GM23338 (cell line): Measurements from ENCODE around the gene OARD1. TPM values are rescaled to one million over a fixed set of nuclear protein-coding genes. Genes with fewer than 3 reads are reported as not detected.

Experiments used
- ATAC-seq: fragments of 200-7000 bp; cut with Tn5 transposase; 3 replicates; pipeline ENCODE4 v1.9.1; 2020
- DNase-seq: peaks from one replicate; pipeline ENCODE4 v3.0.0-alpha.2; 2015; ENCODE audit warnings: low spot score
- H2AFZ ChIP-seq: fragments of 200-600 bp; sonication (generic); 2 replicates; pipeline ENCODE4 v1.8.0; 2016; ENCODE audit warnings: antibody characterized with exemption, mild to moderate bottlenecking, moderate library complexity
- H3F3A ChIP-seq: fragments of 200-600 bp; sonication (generic); replicated peaks from 2 replicates; pipeline ENCODE4 v1.8.0; 2017; ENCODE audit warnings: antibody characterized with exemption, mixed run types, low read depth
- H3K27ac ChIP-seq: fragments of 200-600 bp; sonication (generic); 2 replicates; pipeline ENCODE4 v1.6.1; 2016; ENCODE audit warnings: low read depth
- H3K27me3 ChIP-seq: fragments of 200-600 bp; sonication (generic); 2 replicates; pipeline ENCODE4 v1.8.0; 2016; ENCODE audit warnings: mild to moderate bottlenecking, mixed run types, moderate library complexity; ENCODE audit not compliant: insufficient read depth
- H3K36me3 ChIP-seq: fragments of 200-600 bp; sonication (generic); 2 replicates; pipeline ENCODE4 v1.8.0; 2016; ENCODE audit warnings: mild to moderate bottlenecking; ENCODE audit not compliant: insufficient read depth
- H3K4me1 ChIP-seq: fragments of 200-600 bp; sonication (generic); 2 replicates; pipeline ENCODE4 v1.8.0; 2016; ENCODE audit warnings: mild to moderate bottlenecking, moderate library complexity; ENCODE audit not compliant: insufficient read depth
- H3K4me2 ChIP-seq: fragments of 200-600 bp; sonication (generic); 2 replicates; pipeline ENCODE4 v1.7.1; 2017; ENCODE audit warnings: mixed run types
- H3K4me3 ChIP-seq: fragments of 200-600 bp; sonication (generic); 2 replicates; pipeline ENCODE4 v1.6.1; 2016; ENCODE audit warnings: mixed run types
- H3K79me2 ChIP-seq: fragments of 200-600 bp; sonication (generic); replicated peaks from 2 replicates; pipeline ENCODE4 v1.8.0; 2017; ENCODE audit warnings: mild to moderate bottlenecking; ENCODE audit not compliant: insufficient read depth
- H3K9me2 ChIP-seq: fragments of 200-600 bp; sonication (generic); 2 replicates; pipeline ENCODE4 v1.8.0; 2017; ENCODE audit not compliant: insufficient read depth
- H4K20me1 ChIP-seq: fragments of 200-600 bp; sonication (generic); replicated peaks from 2 replicates; pipeline ENCODE4 v1.8.0; 2017; ENCODE audit warnings: mild to moderate bottlenecking; ENCODE audit not compliant: insufficient read depth
- H3K27ac Mint-ChIP-seq: 2 replicates; pipeline ENCODE4 v1.8.0; 2020; ENCODE audit warnings: inconsistent platforms, mild to moderate bottlenecking, moderate library complexity, mixed read lengths
- H3K27me3 Mint-ChIP-seq: 3 replicates; pipeline ENCODE4 v1.8.0; 2022; ENCODE audit warnings: low read depth, mild to moderate bottlenecking, moderate library complexity, mixed read lengths, inconsistent platforms; ENCODE audit not compliant: insufficient read depth, poor library complexity
- H3K36me3 Mint-ChIP-seq: 3 replicates; pipeline ENCODE4 v1.8.0; 2021; ENCODE audit warnings: low read depth, mild to moderate bottlenecking, inconsistent platforms, moderate library complexity, mixed read lengths
- H3K4me1 Mint-ChIP-seq: 3 replicates; pipeline ENCODE4 v1.8.0; 2020; ENCODE audit warnings: mild to moderate bottlenecking, inconsistent platforms, mixed read lengths
- H3K4me3 Mint-ChIP-seq: 3 replicates; pipeline ENCODE4 v1.8.0; 2021; ENCODE audit warnings: moderate library complexity, mild to moderate bottlenecking, inconsistent platforms, mixed read lengths
- H3K9me3 Mint-ChIP-seq: 3 replicates; pipeline ENCODE4 v1.8.0; 2020; ENCODE audit warnings: moderate library complexity, mild to moderate bottlenecking, inconsistent platforms, mixed read lengths
- CREB1 ChIP-seq: fragments of 250-450 bp; sonication (Bioruptor Pico); IDR thresholded peaks from 2 replicates; pipeline ENCODE4 v1.5.0; 2020; ENCODE audit warnings: low read depth, mild to moderate bottlenecking, moderate library complexity
- ETS1 ChIP-seq: IDR thresholded peaks from 2 replicates; pipeline ENCODE4 v1.6.1; 2016; ENCODE audit warnings: antibody characterized with exemption
- EZH2 ChIP-seq: fragments of 200-600 bp; sonication (generic); IDR thresholded peaks from one replicate; pipeline ENCODE4 v1.8.0; 2017; ENCODE audit warnings: antibody characterized with exemption, mild to moderate bottlenecking, low read depth; ENCODE audit not compliant: unreplicated experiment
- EZH2phosphoT487 ChIP-seq: fragments of 200-600 bp; sonication (generic); IDR thresholded peaks from one replicate; pipeline ENCODE4 v1.8.1; 2018; ENCODE audit warnings: antibody characterized with exemption; ENCODE audit not compliant: unreplicated experiment
- JUNB ChIP-seq: IDR thresholded peaks from one replicate; pipeline ENCODE4 v1.6.1; 2016; ENCODE audit warnings: antibody characterized with exemption; ENCODE audit not compliant: unreplicated experiment
- NANOG ChIP-seq: IDR thresholded peaks from 2 replicates; pipeline ENCODE4 v1.6.1; 2016; ENCODE audit warnings: antibody characterized with exemption, borderline replicate concordance
- POLR2AphosphoS5 ChIP-seq: IDR thresholded peaks from 2 replicates; pipeline ENCODE4 v1.6.1; 2016; ENCODE audit warnings: antibody characterized with exemption, low read depth
- REST ChIP-seq: IDR thresholded peaks from one replicate; pipeline ENCODE4 v1.6.1; 2018; ENCODE audit warnings: antibody characterized with exemption; ENCODE audit not compliant: unreplicated experiment
- STAT1 ChIP-seq: IDR thresholded peaks from one replicate; pipeline ENCODE4 v1.6.1; 2016; ENCODE audit warnings: antibody characterized with exemption; ENCODE audit not compliant: unreplicated experiment
- ZNF114 ChIP-seq: fragments of 250-450 bp; sonication (Bioruptor Pico); IDR thresholded peaks from 2 replicates; pipeline ENCODE4 v1.5.0; 2020; ENCODE audit warnings: mild to moderate bottlenecking, moderate library complexity
- ZNF331 ChIP-seq: fragments of 250-450 bp; sonication (Bioruptor Pico); IDR thresholded peaks from 2 replicates; pipeline ENCODE4 v1.5.0; 2020; ENCODE audit warnings: low read depth, mild to moderate bottlenecking, moderate library complexity
- polyA plus RNA-seq: library from polyadenylated mRNA; unstranded; fragments of >200 nt; fragmentation: Nextera tagmentation; extraction: Ambion mirVana; gene quantifications from 2 replicates; pipeline ENCODE4 v1.2.1, GENCODE V29; 2016
- total RNA-seq: library from RNA; depleted of rRNA; stranded (reverse); fragments of >200 nt; shearing (Covaris generic); gene quantifications from 2 replicates; pipeline ENCODE4 v1.2.3, GENCODE V29; 2014
- TF ChIP-seq, protein P1 (sequence below), 2 experiments: fragments of 200-600 bp in 1 of 2; sonication (generic) in 1 of 2; conservative IDR thresholded peaks; 2 replicates each; pipeline versions ENCODE4 v1.5.1 to v1.6.1; 2016 to 2017; ENCODE audit warnings: antibody characterized with exemption in 2 of 2, low read depth in 2 of 2, mild to moderate bottlenecking in 2 of 2, moderate library complexity in 1 of 2
- TF ChIP-seq, protein P2 (sequence below): fragments of 250-450 bp; sonication (Bioruptor Pico); IDR thresholded peaks from 2 replicates; pipeline ENCODE4 v1.5.0; 2020; ENCODE audit warnings: mild to moderate bottlenecking, moderate library complexity

Gene OARD1
- total and polyA plus RNA-seq, 2 experiments from 2014 or later, result 25.9 to 60.8 TPM

GRCh38 chr6:41079080-41079479, 6.9 kb upstream of the OARD1 start:
- Mint-ChIP-seq H3K4me3 (no peak overlapping the region), H3K27ac (no peak overlapping the region)
- H3K79me2 ChIP-seq, result peaks cover 100% of the 10 kb centered on the region

More at GRCh38 chr6:41079080-41079479, 6.9 kb upstream of the OARD1 start:
- no peak for DNase-seq
- Mint-ChIP-seq H3K9me3 (no peaks in the 10 kb centered on the region; the same call in 2 of the 3 replicates), H3K4me1 (peaks cover 22% of the 10 kb centered on the region), H3K27me3 (no peaks in the 10 kb centered on the region), H3K36me3 (peaks cover 38% of the 10 kb centered on the region)
- no peaks in the 10 kb centered on the region; the same call in 1 of the 2 replicates for H3F3A ChIP-seq
- H3K4me2 ChIP-seq, result no peak overlapping the region
- H2AFZ ChIP-seq, result no peak overlapping the region
- H3K4me1 ChIP-seq, result peaks cover 23% of the 10 kb centered on the region
- H3K27ac ChIP-seq, result no peak overlapping the region
- no peaks in the 10 kb centered on the region for H3K27me3 ChIP-seq
- no peak overlapping the region for H3K4me3 ChIP-seq
- peaks cover 40% of the 10 kb centered on the region for H3K36me3 ChIP-seq
- ATAC-seq, result no peak
- peaks cover 47% of the 10 kb centered on the region for H4K20me1 ChIP-seq
- H3K9me2 ChIP-seq, result no peaks in the 10 kb centered on the region
- no peak for TF ChIP-seq STAT1
- no peak for TF ChIP-seq REST
- no peak for TF ChIP-seq EZH2
- TF ChIP-seq JUNB, result no peak
- TF ChIP-seq ETS1, result no peak
- no peak for TF ChIP-seq EZH2phosphoT487
- TF ChIP-seq, protein P1, sequence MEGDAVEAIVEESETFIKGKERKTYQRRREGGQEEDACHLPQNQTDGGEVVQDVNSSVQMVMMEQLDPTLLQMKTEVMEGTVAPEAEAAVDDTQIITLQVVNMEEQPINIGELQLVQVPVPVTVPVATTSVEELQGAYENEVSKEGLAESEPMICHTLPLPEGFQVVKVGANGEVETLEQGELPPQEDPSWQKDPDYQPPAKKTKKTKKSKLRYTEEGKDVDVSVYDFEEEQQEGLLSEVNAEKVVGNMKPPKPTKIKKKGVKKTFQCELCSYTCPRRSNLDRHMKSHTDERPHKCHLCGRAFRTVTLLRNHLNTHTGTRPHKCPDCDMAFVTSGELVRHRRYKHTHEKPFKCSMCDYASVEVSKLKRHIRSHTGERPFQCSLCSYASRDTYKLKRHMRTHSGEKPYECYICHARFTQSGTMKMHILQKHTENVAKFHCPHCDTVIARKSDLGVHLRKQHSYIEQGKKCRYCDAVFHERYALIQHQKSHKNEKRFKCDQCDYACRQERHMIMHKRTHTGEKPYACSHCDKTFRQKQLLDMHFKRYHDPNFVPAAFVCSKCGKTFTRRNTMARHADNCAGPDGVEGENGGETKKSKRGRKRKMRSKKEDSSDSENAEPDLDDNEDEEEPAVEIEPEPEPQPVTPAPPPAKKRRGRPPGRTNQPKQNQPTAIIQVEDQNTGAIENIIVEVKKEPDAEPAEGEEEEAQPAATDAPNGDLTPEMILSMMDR (conservative IDR thresholded peaks at IDR 0.05; ENCODE audit: low read depth in 2 of 2), result no peak
- TF ChIP-seq ZNF114 (CRISPR knock-in tag), result no peak
- TF ChIP-seq CREB1 (CRISPR knock-in tag), result no peak
- TF ChIP-seq POLR2AphosphoS5, result no peak
- TF ChIP-seq ZNF331, result no peak
- TF ChIP-seq, protein P2, sequence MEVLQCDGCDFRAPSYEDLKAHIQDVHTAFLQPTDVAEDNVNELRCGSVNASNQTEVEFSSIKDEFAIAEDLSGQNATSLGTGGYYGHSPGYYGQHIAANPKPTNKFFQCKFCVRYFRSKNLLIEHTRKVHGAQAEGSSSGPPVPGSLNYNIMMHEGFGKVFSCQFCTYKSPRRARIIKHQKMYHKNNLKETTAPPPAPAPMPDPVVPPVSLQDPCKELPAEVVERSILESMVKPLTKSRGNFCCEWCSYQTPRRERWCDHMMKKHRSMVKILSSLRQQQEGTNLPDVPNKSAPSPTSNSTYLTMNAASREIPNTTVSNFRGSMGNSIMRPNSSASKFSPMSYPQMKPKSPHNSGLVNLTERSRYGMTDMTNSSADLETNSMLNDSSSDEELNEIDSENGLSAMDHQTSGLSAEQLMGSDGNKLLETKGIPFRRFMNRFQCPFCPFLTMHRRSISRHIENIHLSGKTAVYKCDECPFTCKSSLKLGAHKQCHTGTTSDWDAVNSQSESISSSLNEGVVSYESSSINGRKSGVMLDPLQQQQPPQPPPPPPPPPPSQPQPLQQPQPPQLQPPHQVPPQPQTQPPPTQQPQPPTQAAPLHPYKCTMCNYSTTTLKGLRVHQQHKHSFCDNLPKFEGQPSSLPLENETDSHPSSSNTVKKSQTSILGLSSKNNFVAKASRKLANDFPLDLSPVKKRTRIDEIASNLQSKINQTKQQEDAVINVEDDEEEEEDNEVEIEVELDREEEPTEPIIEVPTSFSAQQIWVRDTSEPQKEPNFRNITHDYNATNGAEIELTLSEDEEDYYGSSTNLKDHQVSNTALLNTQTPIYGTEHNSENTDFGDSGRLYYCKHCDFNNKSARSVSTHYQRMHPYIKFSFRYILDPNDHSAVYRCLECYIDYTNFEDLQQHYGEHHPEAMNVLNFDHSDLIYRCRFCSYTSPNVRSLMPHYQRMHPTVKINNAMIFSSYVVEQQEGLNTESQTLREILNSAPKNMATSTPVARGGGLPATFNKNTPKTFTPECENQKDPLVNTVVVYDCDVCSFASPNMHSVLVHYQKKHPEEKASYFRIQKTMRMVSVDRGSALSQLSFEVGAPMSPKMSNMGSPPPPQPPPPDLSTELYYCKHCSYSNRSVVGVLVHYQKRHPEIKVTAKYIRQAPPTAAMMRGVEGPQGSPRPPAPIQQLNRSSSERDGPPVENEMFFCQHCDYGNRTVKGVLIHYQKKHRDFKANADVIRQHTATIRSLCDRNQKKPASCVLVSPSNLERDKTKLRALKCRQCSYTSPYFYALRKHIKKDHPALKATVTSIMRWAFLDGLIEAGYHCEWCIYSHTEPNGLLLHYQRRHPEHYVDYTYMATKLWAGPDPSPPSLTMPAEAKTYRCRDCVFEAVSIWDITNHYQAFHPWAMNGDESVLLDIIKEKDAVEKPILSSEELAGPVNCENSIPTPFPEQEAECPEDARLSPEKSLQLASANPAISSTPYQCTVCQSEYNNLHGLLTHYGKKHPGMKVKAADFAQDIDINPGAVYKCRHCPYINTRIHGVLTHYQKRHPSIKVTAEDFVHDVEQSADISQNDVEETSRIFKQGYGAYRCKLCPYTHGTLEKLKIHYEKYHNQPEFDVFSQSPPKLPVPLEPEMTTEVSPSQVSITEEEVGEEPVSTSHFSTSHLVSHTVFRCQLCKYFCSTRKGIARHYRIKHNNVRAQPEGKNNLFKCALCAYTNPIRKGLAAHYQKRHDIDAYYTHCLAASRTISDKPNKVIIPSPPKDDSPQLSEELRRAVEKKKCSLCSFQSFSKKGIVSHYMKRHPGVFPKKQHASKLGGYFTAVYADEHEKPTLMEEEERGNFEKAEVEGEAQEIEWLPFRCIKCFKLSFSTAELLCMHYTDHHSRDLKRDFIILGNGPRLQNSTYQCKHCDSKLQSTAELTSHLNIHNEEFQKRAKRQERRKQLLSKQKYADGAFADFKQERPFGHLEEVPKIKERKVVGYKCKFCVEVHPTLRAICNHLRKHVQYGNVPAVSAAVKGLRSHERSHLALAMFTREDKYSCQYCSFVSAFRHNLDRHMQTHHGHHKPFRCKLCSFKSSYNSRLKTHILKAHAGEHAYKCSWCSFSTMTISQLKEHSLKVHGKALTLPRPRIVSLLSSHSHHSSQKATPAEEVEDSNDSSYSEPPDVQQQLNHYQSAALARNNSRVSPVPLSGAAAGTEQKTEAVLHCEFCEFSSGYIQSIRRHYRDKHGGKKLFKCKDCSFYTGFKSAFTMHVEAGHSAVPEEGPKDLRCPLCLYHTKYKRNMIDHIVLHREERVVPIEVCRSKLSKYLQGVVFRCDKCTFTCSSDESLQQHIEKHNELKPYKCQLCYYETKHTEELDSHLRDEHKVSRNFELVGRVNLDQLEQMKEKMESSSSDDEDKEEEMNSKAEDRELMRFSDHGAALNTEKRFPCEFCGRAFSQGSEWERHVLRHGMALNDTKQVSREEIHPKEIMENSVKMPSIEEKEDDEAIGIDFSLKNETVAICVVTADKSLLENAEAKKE (CRISPR knock-in tag), result no peak
- no peak for TF ChIP-seq NANOG
